H1 (cell line): Measurements from ENCODE around the gene ANO2. TPM values are rescaled to one million over a fixed set of nuclear protein-coding genes. Genes with fewer than 3 reads are reported as not detected.

ENCODE experiments used
- CTCF ChIA-PET: fragments of 300-600 bp; sonication (Branson Sonifier 250); formaldehyde crosslinking; loops from one replicate; lab custom pipeline; 2021; ENCODE audit not compliant: partially characterized antibody; lab: Charles Lee
- POLR2A ChIA-PET: fragments of 300-600 bp; sonication (Branson Sonifier 250); formaldehyde crosslinking; loops from one replicate; lab custom pipeline; 2021; ENCODE audit warnings: inconsistent platforms; ENCODE audit not compliant: partially characterized antibody; lab: Charles Lee
- DNase-seq, 2 experiments: peaks; one replicate each; pipeline versions ENCODE4 v3.0.0 to v3.0.0-alpha.2; 2010 to 2022; ENCODE audit warnings: low spot score in 2 of 2, low read depth in 1 of 2, mixed read lengths in 1 of 2
- FAIRE-seq: peaks from 2 replicates; lab custom pipeline; 2011; peaks lifted over from hg19 to GRCh38; lab: Jason Lieb, UNC
- H2AFZ ChIP-seq: 2 replicates; pipeline ENCODE4 v1.8.1; 2012; ENCODE audit warnings: low read length, inconsistent platforms
- H2AK5ac ChIP-seq: 2 replicates; pipeline ENCODE4 v1.6.1; 2013; ENCODE audit warnings: low read depth, low read length
- H2BK120ac ChIP-seq: replicated peaks from 2 replicates; pipeline ENCODE3; 2013; ENCODE audit warnings: low read depth, low read length, inconsistent platforms
- H2BK12ac ChIP-seq: 2 replicates; pipeline ENCODE4 v1.6.1; 2013; ENCODE audit warnings: low read depth, low read length
- H2BK15ac ChIP-seq: 2 replicates; pipeline ENCODE4 v1.6.1; 2013; ENCODE audit warnings: low read length
- H2BK20ac ChIP-seq: 2 replicates; pipeline ENCODE4 v1.6.1; 2013; ENCODE audit warnings: low read length
- H2BK5ac ChIP-seq: 2 replicates; pipeline ENCODE4 v1.6.1; 2013; ENCODE audit warnings: low read depth, low read length
- H3K14ac ChIP-seq: 2 replicates; pipeline ENCODE4 v1.6.1; 2013; ENCODE audit warnings: inconsistent platforms; ENCODE audit not compliant: insufficient read length
- H3K18ac ChIP-seq: 2 replicates; pipeline ENCODE4 v1.6.1; 2013; ENCODE audit warnings: low read length; ENCODE audit errors: extremely low read depth
- H3K23ac ChIP-seq: 2 replicates; pipeline ENCODE4 v1.6.1; 2013; ENCODE audit warnings: inconsistent platforms; ENCODE audit not compliant: insufficient read length
- H3K23me2 ChIP-seq: 2 replicates; pipeline ENCODE4 v1.6.1; 2013; ENCODE audit warnings: low read depth, low read length
- H3K27ac ChIP-seq: 2 replicates; pipeline ENCODE4 v1.6.1; 2011; ENCODE audit warnings: low read depth, low read length, inconsistent platforms
- H3K27me3 ChIP-seq, 4 experiments: replicated peaks in 1 of 4; 1 replicate in 1 of 4; 2 replicates in 3 of 4; pipeline versions ENCODE4 v1.6.1 to v1.8.1; 2011 to 2013; ENCODE audit warnings: low read length in 3 of 4, mild to moderate bottlenecking in 3 of 4, inconsistent platforms in 2 of 4, mixed read lengths in 2 of 4, moderate library complexity in 1 of 4; ENCODE audit not compliant: control insufficient read depth in 3 of 4, insufficient read depth in 3 of 4; ENCODE audit errors: extremely low read depth in 1 of 4
- H3K36me3 ChIP-seq, 4 experiments: 2 replicates each; pipeline versions ENCODE4 v1.6.1 to v1.8.1; 2011 to 2013; ENCODE audit warnings: mild to moderate bottlenecking in 4 of 4, low read length in 3 of 4, moderate library complexity in 2 of 4, control low read depth in 1 of 4, inconsistent platforms in 1 of 4; ENCODE audit not compliant: insufficient read depth in 4 of 4, control insufficient read depth in 2 of 4
- H3K4ac ChIP-seq: replicated peaks from 2 replicates; pipeline ENCODE3; 2013; ENCODE audit warnings: low read length, low read depth, mixed read lengths, inconsistent platforms; ENCODE audit not compliant: insufficient read length
- H3K4me1 ChIP-seq, 4 experiments: replicated peaks in 1 of 4; 1 replicate in 1 of 4; 2 replicates in 3 of 4; pipeline versions ENCODE4 v1.6.1 to v1.8.1; 2011 to 2013; ENCODE audit warnings: low read length in 3 of 4, inconsistent platforms in 2 of 4, mixed read lengths in 1 of 4; ENCODE audit not compliant: insufficient read depth in 4 of 4, control insufficient read depth in 3 of 4
- H3K4me2 ChIP-seq, 2 experiments: 2 replicates each; pipeline versions ENCODE4 v1.6.1 to v1.8.1; 2011 to 2013; ENCODE audit warnings: low read depth in 2 of 2, low read length in 2 of 2, control low read depth in 1 of 2, inconsistent platforms in 1 of 2, mild to moderate bottlenecking in 1 of 2; ENCODE audit not compliant: insufficient read depth in 1 of 2
- H3K4me3 ChIP-seq, 4 experiments: fragments of 200-600, 300-600 bp in 1 of 4; sonication (generic), shearing (Covaris generic), sonication (Bioruptor Twin) in 1 of 4; 2 replicates each; pipeline versions ENCODE4 v1.5.1 to v1.8.1; 2011 to 2016; ENCODE audit warnings: low read length in 4 of 4, low read depth in 3 of 4, control low read depth in 2 of 4, inconsistent platforms in 2 of 4, mild to moderate bottlenecking in 2 of 4, mixed read lengths in 1 of 4, moderate library complexity in 1 of 4; ENCODE audit not compliant: insufficient read depth in 2 of 4; ENCODE audit errors: extremely low read depth in 1 of 4
- H3K56ac ChIP-seq: replicated peaks from 2 replicates; pipeline ENCODE3; 2013; ENCODE audit warnings: low read depth, mild to moderate bottlenecking, mixed read lengths, low read length, inconsistent platforms; ENCODE audit not compliant: insufficient read length
- H3K79me1 ChIP-seq: 2 replicates; pipeline ENCODE4 v1.6.1; 2013; ENCODE audit warnings: low read depth, low read length, control low read depth
- H3K79me2 ChIP-seq, 2 experiments: 2 replicates each; pipeline versions ENCODE4 v1.6.1 to v1.8.1; 2012 to 2013; ENCODE audit warnings: low read length in 2 of 2, mild to moderate bottlenecking in 2 of 2, inconsistent platforms in 1 of 2; ENCODE audit not compliant: insufficient read depth in 2 of 2, control insufficient read depth in 1 of 2
- H3K9ac ChIP-seq, 4 experiments: replicated peaks in 1 of 4; 1 replicate in 1 of 4; 2 replicates in 3 of 4; pipeline versions ENCODE4 v1.6.1 to v1.8.1; 2011 to 2013; ENCODE audit warnings: low read depth in 3 of 4, low read length in 3 of 4, control low read depth in 2 of 4, mild to moderate bottlenecking in 2 of 4, moderate library complexity in 2 of 4, inconsistent platforms in 1 of 4; ENCODE audit errors: extremely low read depth in 1 of 4
- H3K9me3 ChIP-seq, 2 experiments: 2 replicates each; pipeline versions ENCODE4 v1.6.1 to v1.8.1; 2012 to 2013; ENCODE audit warnings: mild to moderate bottlenecking in 2 of 2, moderate library complexity in 2 of 2, control low read depth in 1 of 2, inconsistent platforms in 1 of 2, low read depth in 1 of 2, low read length in 1 of 2, mixed read lengths in 1 of 2; ENCODE audit not compliant: insufficient read depth in 2 of 2
- H4K20me1 ChIP-seq, 2 experiments: replicated peaks in 1 of 2; 2 replicates each; pipeline versions ENCODE3 to v1.8.1; 2011 to 2013; ENCODE audit warnings: inconsistent platforms in 2 of 2, low read length in 2 of 2, mild to moderate bottlenecking in 1 of 2; ENCODE audit not compliant: insufficient read depth in 2 of 2, control insufficient read depth in 1 of 2
- H4K5ac ChIP-seq: 2 replicates; pipeline ENCODE4 v1.6.1; 2013; ENCODE audit warnings: low read length, low read depth, mixed read lengths, inconsistent platforms; ENCODE audit not compliant: insufficient read length
- H4K8ac ChIP-seq: 2 replicates; pipeline ENCODE4 v1.8.0; 2013; ENCODE audit warnings: mild to moderate bottlenecking, moderate library complexity, low read length, inconsistent platforms; ENCODE audit not compliant: insufficient read depth; ENCODE audit errors: extremely low read depth
- H4K91ac ChIP-seq: replicated peaks from 2 replicates; pipeline ENCODE3; 2013; ENCODE audit warnings: low read length, mixed read lengths, inconsistent platforms; ENCODE audit not compliant: insufficient read length
- GABPA ChIP-seq: IDR thresholded peaks from 2 replicates; pipeline ENCODE4 v1.6.1; 2011; ENCODE audit warnings: mild to moderate bottlenecking, low read length, moderate library complexity, borderline replicate concordance; ENCODE audit not compliant: insufficient read depth
- PHF8 ChIP-seq: fragments of 200-600 bp; sonication (generic); conservative IDR thresholded peaks from 2 replicates; pipeline ENCODE4 v1.7.1; 2012; ENCODE audit warnings: low read depth, mild to moderate bottlenecking, inconsistent platforms, low read length, moderate library complexity
- RAD21 ChIP-seq, 2 experiments: IDR thresholded peaks in 1 of 2; conservative IDR thresholded peaks in 1 of 2; 2 replicates each; pipeline ENCODE4 v1.6.1; 2011; ENCODE audit warnings: low read depth in 2 of 2, low read length in 2 of 2, improper control_type of control experiment in 1 of 2, inconsistent platforms in 1 of 2, mild to moderate bottlenecking in 1 of 2, moderate library complexity in 1 of 2
- WGBS, 2 experiments: shearing (Covaris generic) in 1 of 2; methylation state at CpG; one replicate each; pipeline versions ENCODE4 v1.1.6 to v1.1.7; 2013 to 2015; ENCODE audit warnings: low lambda C conversion rate in 2 of 2, mixed read lengths in 2 of 2, inconsistent platforms in 1 of 2, low coverage in 1 of 2, missing lambda C conversion rate in 1 of 2; ENCODE audit not compliant: insufficient replicate concordance in 2 of 2, insufficient coverage in 1 of 2, insufficient read length in 1 of 2; ENCODE audit errors: extremely low coverage in 1 of 2, missing lambda C conversion rate in 1 of 2; 5-methylcytosine and 5-hydroxymethylcytosine counted together
- polyA plus RNA-seq, 7 experiments: library from polyadenylated mRNA; depleted of rRNA in 3 of 7; stranded (reverse) in 5 of 7; unstranded in 2 of 7; fragments of >200 nt in 5 of 7; fragments of 200-250 nt in 2 of 7; gene quantifications; 1 replicate in 5 of 7; 2 replicates in 1 of 7; 4 replicates in 1 of 7; pipeline versions ENCODE4 v1.2.1 to v1.2.3, GENCODE V29; 2011 to 2013; ENCODE audit warnings: missing spikeins in 2 of 7, mixed read lengths in 2 of 7
- total RNA-seq: library from RNA; stranded (reverse); fragmentation: NEBNext Ultra II Directional; extraction: Animal tissue kit (Norgen Biotek cat#: 25700); gene quantifications from 2 replicates; pipeline ENCODE4 v1.2.1, GENCODE V29; 2021

Gene ANO2
- total and polyA plus RNA-seq, 2 of the 8 experiments (the other 6 are each of a cell fraction or from before 2014, with no cell fraction given) = 1.9 to 5.5 TPM

- Histone ChIP-seq H3K56ac (no peak overlapping the region), H3K14ac (no peak overlapping the region), H3K79me1 (no peaks in the 10 kb centered on the region), H4K8ac (no peak overlapping the region), H3K79me2 (no peaks in the 10 kb centered on the region), H2BK120ac (no peak overlapping the region), H3K9me3 (no peaks in the 10 kb centered on the region), H3K27me3 (0 out of 7 replicates have a peak, but pooled peaks cover 0 to 3% (median 0%) of the 10 kb centered on the region in 4 experiments), H3K23ac (no peak overlapping the region), H2AK5ac (no peak overlapping the region), H2BK20ac (no peak overlapping the region), H3K9ac (no peak overlapping the region), H3K23me2 (peaks cover 5% of the 10 kb centered on the region; the same call in 1 of the 2 replicates), H2BK5ac (no peak overlapping the region), H3K4ac (no peak overlapping the region), H3K27ac (no peak overlapping the region; the same call in 1 of the 2 replicates), H4K91ac (no peak overlapping the region), H3K4me1 (no peaks in the 10 kb centered on the region), H4K20me1 (peaks cover 0 to 4% of the 10 kb centered on the region in 2 experiments), H2AFZ (no peak overlapping the region), H3K4me2 (no peak overlapping the region), H4K5ac (no peak overlapping the region), H3K4me3 (no peak overlapping the region), H2BK12ac (no peak overlapping the region), H3K18ac (no peak overlapping the region), H3K36me3 (no peaks in the 10 kb centered on the region), H2BK15ac (no peak overlapping the region)
- FAIRE-seq = no peak
- ChIA-PET CTCF (interaction anchor here (0.8 to 12.8 kb wide), 11 partner anchors 10 to 362 kb away, joined by 3 to 134 read pairs (median 4); no protein-coding TSS in a partner anchor), POLR2A (no interaction called here)
- no peak for DNase-seq
- WGBS, 2 experiments = 90% methylated on average over 9 of the region's 9 CpGs; no CpG with 5 or more reads in 1 of the 2 experiments
- no peak for TF ChIP-seq GABPA
- TF ChIP-seq RAD21 (IDR thresholded peaks at IDR 0.05 in 1 of 2, conservative IDR thresholded peaks at IDR 0.05 in 1 of 2; ENCODE audit: low read depth in 2 of 2, low read length in 2 of 2) = no peak
- TF ChIP-seq PHF8 = no peak
These were observed 147.4 kb downstream of the ANO2 start for GRCh38 chr12:5797661-5798060.
